HepG2 (cell line): ENCODE measurements around the gene SMIM45.

ENCODE experiments used
- ASH2L ChIP-seq: fragments of 300-600, 200-600 bp; sonication (generic); IDR thresholded peaks from 2 replicates; pipeline ENCODE4 v1.7.0; 2017; ENCODE audit warnings: low read depth, mild to moderate bottlenecking, moderate library complexity, mixed read lengths, low read length; ENCODE audit not compliant: insufficient read length
- ATF3 ChIP-seq: sonication (generic); formaldehyde crosslinking; IDR thresholded peaks from 2 replicates; pipeline ENCODE4 v1.4.0; 2020; ENCODE audit warnings: missing genetic modification reagents
- CTCF ChIP-seq: sonication (generic); formaldehyde crosslinking; IDR thresholded peaks from 2 replicates; pipeline ENCODE4 v1.5.0; 2020; ENCODE audit warnings: mild to moderate bottlenecking, missing genetic modification reagents, moderate library complexity
- KDM6A ChIP-seq: IDR thresholded peaks from 2 replicates; pipeline ENCODE4 v1.6.1; 2016; ENCODE audit warnings: low read depth
- NPAS2 ChIP-seq: sonication (generic); formaldehyde crosslinking; IDR thresholded peaks from 2 replicates; pipeline ENCODE4 v1.8.0; 2022; ENCODE audit warnings: mild to moderate bottlenecking, missing genetic modification reagents, borderline replicate concordance
- POLR2AphosphoS5 ChIP-seq: IDR thresholded peaks from 2 replicates; pipeline ENCODE4 v1.6.1; 2012; ENCODE audit warnings: low read depth, low read length
- RARG ChIP-seq: sonication (generic); formaldehyde crosslinking; IDR thresholded peaks from 2 replicates; pipeline ENCODE4 v1.4.0; 2020; ENCODE audit warnings: low read depth, mild to moderate bottlenecking, missing genetic modification reagents
- ZFP1 ChIP-seq: IDR thresholded peaks from 2 replicates; pipeline ENCODE4 v1.6.1; 2016
- ZNF234 ChIP-seq: sonication (generic); formaldehyde crosslinking; conservative IDR thresholded peaks from 2 replicates; pipeline ENCODE4 v1.5.1; 2020; ENCODE audit warnings: mild to moderate bottlenecking, missing genetic modification reagents
- ZNF557 ChIP-seq: sonication (generic); formaldehyde crosslinking; IDR thresholded peaks from 2 replicates; pipeline ENCODE4 v1.4.0; 2020; ENCODE audit warnings: missing genetic modification reagents
- ZNF577 ChIP-seq: sonication (generic); formaldehyde crosslinking; IDR thresholded peaks from 2 replicates; pipeline ENCODE4 v1.4.0; 2020; ENCODE audit warnings: mild to moderate bottlenecking, low read depth, missing genetic modification reagents, borderline replicate concordance
- ZNF619 ChIP-seq: sonication (generic); formaldehyde crosslinking; IDR thresholded peaks from 2 replicates; pipeline ENCODE4 v1.4.0; 2020; ENCODE audit warnings: mild to moderate bottlenecking, missing genetic modification reagents
- TF ChIP-seq, protein P1 (sequence below): IDR thresholded peaks from 2 replicates; pipeline ENCODE4 v1.6.1; 2016
- TF ChIP-seq, protein P2 (sequence below): sonication (generic); formaldehyde crosslinking; IDR thresholded peaks from 2 replicates; pipeline ENCODE4 v1.8.1; 2022; ENCODE audit warnings: mild to moderate bottlenecking, missing genetic modification reagents

GRCh38 chr22:41919357-41920224 is 32.4 kb upstream of the SMIM45 start:
- TF ChIP-seq KDM6A (CRISPR knock-in tag) (no peak), ASH2L (no peak), CTCF (CRISPR knock-in tag) (no peak), ZNF577 (CRISPR knock-in tag) (no peak), NPAS2 (CRISPR knock-in tag) (no peak), ZNF234 (CRISPR knock-in tag) (no peak), RARG (CRISPR knock-in tag) (no peak), ATF3 (CRISPR knock-in tag) (no peak), POLR2AphosphoS5 (no peak), ZNF619 (CRISPR knock-in tag) (no peak), ZNF557 (CRISPR knock-in tag) (no peak), ZFP1 (no peak)
- TF ChIP-seq, protein P1, sequence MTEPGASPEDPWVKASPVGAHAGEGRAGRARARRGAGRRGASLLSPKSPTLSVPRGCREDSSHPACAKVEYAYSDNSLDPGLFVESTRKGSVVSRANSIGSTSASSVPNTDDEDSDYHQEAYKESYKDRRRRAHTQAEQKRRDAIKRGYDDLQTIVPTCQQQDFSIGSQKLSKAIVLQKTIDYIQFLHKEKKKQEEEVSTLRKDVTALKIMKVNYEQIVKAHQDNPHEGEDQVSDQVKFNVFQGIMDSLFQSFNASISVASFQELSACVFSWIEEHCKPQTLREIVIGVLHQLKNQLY (CRISPR knock-in tag) = no peak
- TF ChIP-seq, protein P2, sequence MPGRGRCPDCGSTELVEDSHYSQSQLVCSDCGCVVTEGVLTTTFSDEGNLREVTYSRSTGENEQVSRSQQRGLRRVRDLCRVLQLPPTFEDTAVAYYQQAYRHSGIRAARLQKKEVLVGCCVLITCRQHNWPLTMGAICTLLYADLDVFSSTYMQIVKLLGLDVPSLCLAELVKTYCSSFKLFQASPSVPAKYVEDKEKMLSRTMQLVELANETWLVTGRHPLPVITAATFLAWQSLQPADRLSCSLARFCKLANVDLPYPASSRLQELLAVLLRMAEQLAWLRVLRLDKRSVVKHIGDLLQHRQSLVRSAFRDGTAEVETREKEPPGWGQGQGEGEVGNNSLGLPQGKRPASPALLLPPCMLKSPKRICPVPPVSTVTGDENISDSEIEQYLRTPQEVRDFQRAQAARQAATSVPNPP = no peak
